NOMO-1 (cell line): ENCODE results near the gene CHRM3.

Source experiments
- DNase-seq, 2 experiments: peaks; one replicate each; lab custom pipeline; 2025; ENCODE audit not compliant: unreplicated experiment in 2 of 2; lab: John Stamatoyannopoulos, UW

CHRM3 gene

DNA sequence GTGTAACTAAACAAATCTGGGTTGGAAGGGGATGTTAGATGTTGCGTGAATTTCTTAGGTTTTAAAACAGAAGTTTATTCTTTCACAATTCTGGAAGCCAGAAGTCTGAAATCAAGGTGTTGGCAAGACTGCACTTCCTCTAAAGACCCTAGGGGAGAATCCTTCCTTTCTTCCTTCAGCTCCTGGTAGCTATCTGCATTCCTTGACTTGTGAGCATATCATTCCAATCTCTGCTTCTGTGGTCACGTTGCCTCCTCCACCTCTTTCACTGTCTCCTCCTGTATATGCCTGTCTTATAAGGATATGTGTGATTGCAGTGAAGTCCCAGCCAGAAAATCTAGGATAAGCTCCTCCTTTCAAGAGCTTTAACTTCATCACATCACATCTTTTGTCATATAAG lies 7.7 kb downstream of the CHRM3 start:
- no peak for DNase-seq

DNA sequence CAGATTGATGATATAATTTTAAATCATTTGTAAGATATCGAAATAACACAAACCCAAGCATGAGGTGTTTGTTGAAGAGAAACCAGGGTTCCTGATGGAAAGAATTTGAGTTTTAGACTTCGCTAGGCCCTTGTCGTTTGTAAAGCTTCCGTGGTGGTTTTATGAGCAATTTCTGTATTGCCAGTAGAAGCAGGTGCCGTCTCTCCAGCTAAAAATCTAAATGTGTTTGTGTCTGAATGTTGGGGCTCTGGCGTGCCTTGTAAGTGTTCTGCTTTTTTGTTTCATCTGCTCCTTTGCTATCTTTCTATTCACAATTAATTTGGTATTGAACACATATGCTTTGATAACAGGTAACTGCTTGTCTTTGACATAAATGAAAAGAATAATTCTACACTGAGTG lies 27.5 kb downstream of the CHRM3 start:
- DNase-seq = no peak

DNA sequence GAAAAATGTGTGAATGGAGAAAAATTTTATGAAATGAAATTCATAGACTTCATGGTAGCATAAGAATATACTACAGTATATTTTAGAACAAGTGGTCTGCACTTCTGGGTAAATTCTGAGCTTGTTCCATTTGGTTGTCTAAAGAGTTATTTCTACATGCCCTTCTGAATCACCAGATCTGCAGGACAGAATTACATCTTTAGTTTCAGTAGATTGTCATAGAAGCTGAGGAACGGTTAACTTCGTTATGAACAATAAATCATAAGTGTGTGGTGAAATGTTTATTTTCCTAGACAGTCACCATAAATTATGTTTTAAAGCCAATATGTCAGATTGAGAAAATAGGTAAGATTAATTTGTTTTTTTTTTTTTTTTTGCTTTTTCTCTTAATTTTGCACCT lies 30.9 kb downstream of the CHRM3 start:
- DNase-seq = no peak

DNA sequence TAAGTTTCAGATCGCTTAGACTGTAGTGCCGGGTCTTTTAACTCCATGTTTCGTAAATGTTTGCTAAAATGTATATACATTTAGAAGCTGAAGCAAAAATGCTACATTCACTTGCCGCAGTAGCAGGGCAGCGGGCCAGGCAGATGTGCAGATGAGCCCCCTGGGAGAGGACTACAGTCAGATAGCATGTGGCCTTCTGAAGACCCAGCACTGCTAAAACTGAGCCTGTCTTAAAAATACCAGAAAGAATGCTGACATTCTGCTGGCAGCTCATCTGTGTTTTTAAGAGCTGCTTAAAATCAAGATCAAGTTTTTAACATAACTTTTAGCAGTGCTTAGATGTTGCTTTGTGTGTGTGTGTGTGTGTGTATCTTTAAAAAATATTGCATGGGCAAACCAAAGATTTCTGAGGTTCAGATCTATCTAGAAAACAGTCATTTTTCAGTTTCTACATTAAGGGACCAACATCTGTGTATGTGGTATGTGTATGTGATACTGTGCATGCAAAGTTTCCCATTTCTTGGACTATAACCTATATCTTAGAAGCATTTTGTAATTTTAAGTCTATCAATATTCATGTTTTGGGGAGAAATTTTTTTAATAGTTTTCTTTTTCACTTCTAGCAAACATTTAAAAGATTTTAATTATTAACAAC lies 31.7 kb downstream of the CHRM3 start:
- DNase-seq = no peak

DNA sequence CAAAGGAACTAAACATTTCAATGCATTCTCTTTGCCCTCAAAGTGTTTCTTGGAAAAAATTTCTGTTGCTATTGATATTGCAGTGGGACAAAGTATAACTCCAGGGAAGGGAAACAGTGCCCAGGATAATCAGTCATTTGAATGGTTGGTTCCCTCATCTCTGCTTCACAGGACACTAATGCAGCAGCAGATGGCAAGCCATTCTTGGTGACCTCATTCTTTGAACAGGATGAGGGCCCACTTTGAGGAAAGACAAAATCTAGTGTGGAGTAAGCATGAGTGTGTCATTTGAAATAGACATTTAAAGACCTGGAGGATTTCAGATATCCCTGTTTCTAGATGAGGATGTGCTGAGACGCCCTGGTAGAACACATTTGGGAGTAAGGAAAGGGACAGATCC lies 32.3 kb downstream of the CHRM3 start:
- DNase-seq = no peak

DNA sequence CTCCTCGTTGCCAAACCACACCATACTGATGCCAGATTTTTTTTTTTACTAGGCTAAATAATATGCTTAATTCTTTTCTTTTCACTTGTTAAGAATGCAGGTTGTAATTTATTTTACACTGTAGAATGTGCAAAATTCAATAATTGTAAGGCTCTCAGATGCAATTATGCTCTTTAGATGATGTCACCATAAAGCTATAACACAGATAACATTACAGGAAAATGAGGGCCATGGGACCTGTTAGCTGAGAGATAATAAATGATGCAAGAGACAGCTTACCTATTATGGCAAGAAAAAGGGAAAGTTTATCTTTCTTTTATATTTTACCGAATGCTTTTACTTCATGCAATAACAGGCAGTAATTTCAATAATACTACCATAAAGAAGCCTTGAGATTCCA lies 35.4 kb downstream of the CHRM3 start:
- DNase-seq = no peak

DNA sequence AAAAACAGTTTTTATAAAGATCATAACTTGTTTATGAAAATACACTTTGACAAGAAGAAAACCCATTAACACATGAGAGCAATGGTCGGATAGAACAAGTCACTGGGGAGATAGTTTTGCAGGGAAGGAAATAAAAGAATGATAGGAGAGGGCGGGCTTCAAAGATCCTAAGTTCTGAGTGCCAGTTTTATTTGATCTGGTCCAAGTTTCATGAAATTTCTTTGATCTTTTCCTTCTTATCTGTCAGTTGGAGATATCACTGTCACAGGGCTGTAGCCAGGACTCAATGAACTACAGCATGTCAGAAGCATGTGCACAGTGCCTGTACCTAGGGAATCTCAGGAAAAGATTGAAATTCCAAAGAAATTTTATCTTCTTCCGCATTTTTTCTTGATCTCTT lies 36.5 kb downstream of the CHRM3 start:
- no peak for DNase-seq

DNA sequence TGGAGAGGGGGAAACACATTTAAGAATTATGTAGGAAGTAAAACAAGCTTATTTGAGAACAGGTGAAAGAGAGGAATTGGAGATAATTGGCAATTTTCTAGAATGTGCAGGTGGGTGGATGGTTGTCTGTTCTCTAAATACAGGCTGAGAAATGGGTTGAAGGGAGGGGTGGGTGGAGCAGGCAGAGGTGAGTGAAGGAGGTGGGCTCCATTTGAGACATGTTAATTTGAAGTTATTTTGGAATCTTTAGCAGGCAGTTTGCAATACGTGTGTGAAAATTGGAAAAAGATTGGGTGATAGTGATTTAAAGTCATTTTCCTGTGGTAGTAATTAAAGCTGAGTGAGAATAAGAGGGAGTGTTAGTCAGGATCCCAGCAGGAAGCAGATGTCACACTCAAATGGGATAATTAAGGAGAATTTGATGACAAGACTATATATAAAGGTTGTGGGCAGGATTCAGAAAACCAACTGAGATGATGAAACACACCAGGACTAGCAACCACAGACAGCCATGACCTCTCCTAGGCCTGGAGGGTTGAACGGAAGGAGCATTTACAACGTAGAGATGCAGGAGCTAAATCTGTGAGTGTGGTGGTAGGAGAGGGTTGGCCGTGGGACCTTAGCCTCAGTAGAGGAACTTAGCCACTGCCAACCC lies 40.6 kb downstream of the CHRM3 start:
- no peak for DNase-seq

DNA sequence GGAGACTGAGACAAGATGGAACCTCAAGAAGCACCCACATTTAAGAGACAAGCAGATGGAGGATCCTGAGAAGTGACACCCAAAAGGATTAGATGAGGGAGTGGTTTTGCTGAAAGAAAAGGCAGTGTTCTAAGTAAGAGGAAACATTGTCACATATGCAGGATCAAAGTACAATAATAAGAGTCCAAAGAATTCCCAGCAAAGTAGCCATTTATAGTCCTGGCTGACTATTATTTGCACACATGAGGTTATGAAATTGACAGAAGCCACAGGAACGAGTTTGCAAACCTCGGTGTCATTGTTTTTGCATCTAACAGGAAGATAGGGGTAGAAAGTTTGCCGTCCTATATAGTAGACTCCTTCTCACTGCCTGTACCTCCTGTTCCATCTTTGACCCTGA lies 41.3 kb downstream of the CHRM3 start:
- no peak for DNase-seq

DNA sequence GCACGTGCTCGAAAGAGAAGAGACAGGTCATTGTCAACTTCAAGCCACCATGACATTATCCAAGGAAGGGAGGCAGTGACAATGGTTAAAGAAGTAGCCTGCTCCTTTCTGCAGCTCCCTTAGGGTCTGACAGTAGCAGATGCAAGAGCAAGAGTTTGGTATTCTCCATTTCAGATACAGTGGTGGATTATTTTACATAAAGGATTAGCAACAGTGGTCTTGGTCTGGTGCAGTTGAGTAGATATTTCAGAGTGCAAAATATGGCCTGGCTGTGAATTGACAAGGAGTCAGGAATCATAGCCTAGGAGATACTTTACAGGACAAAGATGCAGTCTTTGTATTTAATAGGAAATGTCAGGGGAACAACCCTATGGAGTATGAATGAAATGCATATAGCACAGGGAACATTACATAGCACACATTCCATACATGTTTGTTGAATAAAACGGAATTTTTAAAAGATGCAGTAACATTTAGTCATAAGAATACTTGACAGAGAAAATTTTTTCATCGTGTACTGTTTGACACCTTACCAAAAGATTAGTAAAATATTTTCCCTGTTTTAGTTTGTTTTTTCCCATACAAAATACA lies 41.8 kb downstream of the CHRM3 start:
- no peak for DNase-seq

DNA sequence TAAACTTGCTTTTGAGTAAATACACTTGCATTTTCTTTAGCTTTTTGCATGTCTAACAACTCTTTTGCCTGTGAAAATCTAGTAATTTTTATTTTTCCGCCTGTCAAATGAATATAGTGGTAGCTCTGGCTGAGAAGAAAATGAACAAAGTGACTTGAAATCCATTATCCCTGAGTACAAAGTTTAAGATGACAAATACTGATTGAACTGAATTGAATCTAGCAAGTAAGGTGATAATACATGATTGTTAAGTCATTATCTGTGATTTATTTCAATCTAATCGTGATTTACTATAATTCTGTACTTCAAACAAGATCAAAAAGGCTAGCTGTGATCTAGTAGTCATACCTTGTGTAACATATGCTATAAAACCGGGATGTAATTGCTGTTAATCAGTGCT lies 42.8 kb downstream of the CHRM3 start:
- no peak for DNase-seq

DNA sequence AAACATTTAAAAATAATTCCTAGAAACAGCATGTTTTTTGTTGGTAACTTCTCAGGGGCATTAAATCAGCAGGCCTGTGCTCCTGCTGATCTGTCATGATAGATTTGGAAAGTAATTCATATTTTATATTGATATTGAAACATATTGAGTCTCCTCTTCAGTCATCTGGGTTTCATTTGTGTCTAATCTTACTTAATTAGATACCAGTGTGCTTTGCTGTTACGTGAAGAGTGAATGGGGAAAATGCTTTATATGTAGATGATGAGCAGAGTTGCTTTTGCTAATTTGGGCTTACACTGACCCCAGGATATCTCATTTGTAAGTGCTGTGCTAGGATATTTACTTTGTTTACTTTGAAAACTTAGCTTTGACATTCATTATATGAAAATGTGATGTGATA lies 45.9 kb downstream of the CHRM3 start:
- no peak for DNase-seq

DNA sequence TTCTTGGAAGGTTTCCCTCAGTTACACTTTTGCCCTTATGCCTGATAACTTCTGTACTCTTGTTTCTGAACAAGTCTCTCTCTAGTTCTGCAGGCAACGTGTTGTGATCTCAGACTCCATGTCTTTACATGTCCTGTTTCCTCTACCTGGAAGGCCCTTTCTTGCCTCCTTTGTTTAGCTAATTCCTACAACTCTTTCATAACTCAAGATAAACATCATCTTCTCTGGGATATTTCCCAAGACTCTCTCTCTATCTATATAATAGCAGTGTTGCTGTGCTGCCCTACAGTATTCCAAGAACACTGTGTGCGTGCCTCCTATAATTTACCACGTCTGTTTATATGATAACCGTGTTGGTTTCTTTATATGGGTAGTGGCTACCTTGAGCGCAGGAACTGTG lies 47.8 kb downstream of the CHRM3 start:
- no peak for DNase-seq
